ACHN (cell line): ENCODE results near the gene SCGB1D2.

Experiments
- DNase-seq: peaks from one replicate; pipeline ENCODE4 v3.0.0-alpha.2; 2015
- in situ Hi-C: cut with HindIII; loops from 2 replicates; pipeline ENCODE4 v1.10.0; 2017; ENCODE audit warnings: low sequenced_read_pairs, low pct_ligation_motif_present, low pct_unique_long_range_greater_than_20kb

The SCGB1D2 gene

DNA sequence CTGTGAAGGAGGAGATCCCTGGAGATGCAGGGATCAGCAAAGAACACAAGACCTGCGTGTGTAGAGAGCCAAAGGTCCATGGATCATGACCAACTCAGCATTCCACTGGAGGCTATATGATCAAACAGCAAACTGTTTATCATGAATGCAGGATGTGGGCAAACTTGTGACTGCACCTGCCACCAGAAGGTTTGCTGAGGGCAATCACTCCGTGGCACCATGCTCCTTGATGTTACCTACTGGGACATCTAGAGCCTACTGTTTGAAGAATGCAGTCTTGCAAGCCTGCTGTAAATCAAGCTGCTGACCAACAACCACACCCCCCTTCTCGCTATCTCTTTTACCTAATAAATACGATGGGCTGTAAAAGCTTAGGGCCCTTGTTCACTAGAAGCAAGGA lies 9.7 kb downstream of the SCGB1D2 start:
- in situ Hi-C loops = no loop called here
- no peak for DNase-seq

DNA sequence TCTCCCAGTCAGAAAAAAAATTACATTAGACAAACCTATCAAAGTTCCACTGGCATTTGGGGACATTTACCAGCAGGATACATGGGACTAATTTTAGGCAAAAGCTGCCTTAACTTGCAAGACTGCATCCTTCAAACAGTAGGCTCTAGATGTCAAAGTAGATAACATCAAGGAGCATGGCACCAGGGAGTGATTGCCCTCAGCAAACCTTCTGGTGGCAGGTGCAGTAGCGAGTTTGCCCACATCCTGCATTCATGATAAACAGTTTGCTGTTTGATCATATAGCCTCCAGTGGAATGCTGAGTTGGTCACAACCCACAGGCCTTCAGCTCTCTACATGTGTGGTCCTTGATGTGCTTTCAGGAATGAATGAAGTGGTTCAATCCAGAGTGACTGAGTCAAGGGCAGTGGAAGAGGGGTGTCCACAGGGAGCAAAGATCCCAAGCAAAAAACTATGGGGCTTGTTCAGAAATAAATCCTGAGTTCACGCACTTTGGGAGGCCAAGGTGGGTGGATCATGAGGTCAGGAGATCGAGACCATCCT lies 12.0 kb downstream of the SCGB1D2 start:
- in situ Hi-C loops = no loop called here
- no peak for DNase-seq

DNA sequence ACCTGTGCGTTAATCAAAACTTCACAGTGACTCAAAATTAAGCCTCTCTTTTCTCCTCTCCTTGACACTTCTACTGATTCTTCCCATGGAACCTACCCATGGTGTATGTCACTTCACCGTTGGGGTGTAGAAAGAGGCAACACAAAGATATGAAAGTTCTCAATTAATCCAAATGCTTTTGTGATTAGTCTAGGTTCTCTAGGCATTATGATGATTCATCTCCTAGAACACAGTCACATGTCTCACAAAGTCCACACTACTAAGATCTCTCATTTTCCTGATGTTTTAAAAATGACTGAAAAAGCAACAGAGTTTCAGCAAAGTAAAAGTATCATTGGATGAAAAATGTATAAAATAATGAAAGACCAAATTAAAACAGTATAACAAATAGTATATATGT lies 14.2 kb downstream of the SCGB1D2 start:
- in situ Hi-C loops = no loop called here
- no peak for DNase-seq

DNA sequence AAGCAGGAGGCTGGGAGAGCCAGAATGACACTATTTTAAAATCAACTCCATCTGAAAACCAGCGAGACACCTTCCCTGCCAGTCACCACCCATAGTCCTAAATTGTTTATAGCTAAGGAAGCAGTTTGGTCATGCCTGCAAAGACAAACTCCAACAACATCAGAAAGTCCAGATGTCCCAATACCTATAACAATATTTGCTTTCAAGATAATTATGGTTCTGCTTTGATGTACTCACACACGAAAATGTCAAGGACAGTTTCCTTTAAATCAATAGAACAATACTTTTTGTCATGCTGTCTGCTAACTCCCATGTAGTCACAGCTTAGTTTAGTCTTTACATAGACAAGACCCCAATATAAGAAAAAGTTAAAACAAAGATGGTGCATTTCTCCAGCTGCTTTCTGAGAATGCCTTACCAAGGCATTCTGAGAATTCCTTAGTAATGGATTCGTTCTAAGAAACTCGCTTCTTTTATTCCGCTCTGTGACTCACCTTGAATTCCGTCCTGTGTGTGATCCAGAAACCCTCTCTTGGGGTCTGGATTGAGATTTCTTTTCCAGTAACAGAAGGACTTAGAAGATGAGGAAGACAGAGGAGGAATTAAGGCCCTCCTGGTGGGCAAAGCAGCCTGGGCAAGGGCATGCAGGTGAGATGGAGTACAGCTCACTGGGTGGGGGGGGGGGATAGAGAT lies 18.4 kb downstream of the SCGB1D2 start:
- in situ Hi-C loops = no loop called here
- DNase-seq = no peak

DNA sequence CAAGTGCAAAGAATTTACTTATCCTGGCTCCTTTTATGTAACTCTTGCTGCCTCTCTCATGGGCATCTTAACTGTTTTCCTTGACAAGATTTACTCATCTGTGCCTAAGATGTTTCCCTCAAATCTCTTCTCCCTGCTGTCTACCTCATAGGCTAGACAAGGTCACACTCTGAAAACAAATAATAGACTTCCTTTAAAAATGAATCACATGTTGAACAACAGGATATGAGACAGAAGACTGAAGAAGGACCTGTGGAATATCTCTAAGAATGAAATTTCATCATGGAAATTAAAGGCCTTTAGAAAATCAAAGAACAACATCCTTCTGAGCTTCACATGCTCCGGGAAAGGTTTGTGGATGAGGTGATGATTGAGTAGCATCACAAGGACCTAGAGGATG lies 22.0 kb downstream of the SCGB1D2 start:
- DNase-seq = no peak
- in situ Hi-C loops = no loop called here

DNA sequence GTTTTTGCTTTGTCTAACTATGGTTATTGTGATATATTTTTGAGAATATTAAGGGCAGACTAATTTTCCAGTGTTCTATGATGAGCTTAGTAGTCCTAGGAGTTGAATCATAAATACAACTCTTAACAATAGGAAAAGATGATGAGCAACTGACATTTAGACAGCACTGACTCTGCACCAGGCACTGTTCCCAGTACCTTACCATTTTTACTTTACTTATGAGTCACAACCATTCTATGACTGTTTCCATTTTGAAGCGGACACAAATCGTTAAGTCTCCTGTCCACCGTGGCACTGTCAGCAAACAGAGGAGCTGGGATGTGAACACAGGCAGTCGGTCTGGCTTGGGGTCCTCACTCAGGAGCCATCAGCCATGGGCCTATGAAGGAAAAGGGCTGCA lies 24.5 kb downstream of the SCGB1D2 start:
- in situ Hi-C loops = no loop called here
- DNase-seq = no peak

DNA sequence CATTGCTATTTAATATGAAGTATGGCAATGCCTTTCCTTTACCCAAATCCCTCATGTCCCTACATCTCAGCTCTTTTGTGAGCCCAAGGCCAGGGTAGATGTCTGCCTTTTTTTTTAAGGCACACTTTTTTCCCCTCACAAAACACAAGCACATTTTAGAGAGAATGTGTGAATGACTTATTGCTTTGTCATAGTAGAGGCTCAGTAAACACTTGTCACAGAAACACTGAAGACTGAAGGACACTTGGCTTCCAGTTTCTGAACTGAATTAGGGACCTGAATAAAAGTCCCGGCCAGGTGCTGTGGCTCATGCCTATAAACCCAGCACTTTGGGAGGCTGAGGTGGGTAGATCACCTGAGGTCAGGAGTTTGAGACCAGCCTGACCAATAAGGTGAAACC lies 25.0 kb downstream of the SCGB1D2 start:
- in situ Hi-C loops = no loop called here
- DNase-seq = no peak

DNA sequence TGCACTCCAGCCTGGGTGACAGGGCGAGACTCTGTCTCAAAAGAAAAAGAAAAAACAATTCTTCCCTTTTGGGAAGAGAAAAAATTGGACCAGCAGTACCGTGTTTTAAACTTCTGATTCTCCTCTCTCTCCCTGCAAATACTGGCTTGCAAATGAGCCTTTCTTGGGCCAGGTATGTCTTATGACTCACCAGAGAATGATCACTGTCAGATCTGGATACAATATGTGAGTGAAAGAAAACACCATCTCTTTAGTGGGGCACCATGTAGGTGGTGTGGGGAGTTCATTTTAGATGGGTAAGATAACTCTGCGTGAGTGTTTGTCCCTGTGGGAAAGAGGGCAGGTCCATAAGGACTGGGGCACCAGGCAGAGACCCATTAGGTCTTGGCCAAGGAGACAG lies 25.5 kb downstream of the SCGB1D2 start:
- in situ Hi-C loops = no loop called here
- DNase-seq = no peak

DNA sequence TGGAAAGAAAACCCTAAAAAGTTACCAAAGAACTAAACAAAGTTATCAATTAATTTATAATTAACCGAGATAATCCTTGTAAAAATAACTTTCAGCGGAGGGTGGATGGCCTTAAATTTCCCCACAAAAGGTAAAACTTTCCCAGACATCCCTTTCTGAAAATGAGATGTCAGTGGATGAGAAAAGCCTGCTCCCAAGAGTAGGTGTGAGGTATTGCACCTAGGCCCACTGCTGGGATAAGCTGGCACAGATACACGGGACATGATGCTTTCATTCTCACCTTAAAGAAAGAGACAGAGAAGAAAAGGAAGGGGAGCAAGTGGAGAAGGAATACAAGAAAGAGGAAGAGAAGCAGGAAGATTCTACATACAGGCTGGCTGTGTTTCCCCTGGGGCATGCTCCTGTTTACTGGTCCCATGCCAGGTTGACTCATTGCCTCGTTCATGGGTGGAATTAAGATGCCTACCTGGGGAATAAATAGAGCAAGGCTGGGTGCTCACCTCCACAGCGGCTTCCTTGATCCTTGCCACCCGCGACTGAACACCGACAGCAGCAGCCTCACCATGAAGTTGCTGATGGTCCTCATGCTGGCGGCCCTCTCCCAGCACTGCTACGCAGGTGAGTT lies 27.7 kb downstream of the SCGB1D2 start, which contains the start of gene SCGB2A2:
Gene SCGB2A2, plus strand, starts transcription at position 505 of the 625 bp plus-strand sequence. Its CDS starts 59 bp downstream, at position 564.
- in situ Hi-C loops = no loop called here
- DNase-seq = peak; percentile 3

DNA sequence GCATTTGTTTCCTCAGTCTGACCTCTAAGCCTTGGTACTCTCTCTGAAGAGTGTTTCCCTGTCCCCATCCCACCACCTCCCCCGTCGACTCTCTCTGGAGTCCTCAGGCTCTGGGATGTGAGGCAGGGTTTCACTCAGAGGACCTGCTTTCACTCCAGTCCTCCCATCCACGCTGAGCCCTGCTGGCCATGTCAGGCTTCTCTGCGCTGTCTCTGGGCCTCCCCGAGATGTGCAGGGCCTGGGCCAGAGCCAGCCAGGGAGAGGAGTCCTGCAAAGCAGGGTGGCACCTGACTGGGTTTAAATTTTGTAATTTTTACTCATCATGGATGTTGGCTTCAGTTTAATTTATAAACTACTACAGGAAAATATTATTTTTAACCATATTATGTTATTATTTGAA lies 31.2 kb downstream of the SCGB1D2 start:
- in situ Hi-C loops = no loop called here
- DNase-seq = no peak

DNA sequence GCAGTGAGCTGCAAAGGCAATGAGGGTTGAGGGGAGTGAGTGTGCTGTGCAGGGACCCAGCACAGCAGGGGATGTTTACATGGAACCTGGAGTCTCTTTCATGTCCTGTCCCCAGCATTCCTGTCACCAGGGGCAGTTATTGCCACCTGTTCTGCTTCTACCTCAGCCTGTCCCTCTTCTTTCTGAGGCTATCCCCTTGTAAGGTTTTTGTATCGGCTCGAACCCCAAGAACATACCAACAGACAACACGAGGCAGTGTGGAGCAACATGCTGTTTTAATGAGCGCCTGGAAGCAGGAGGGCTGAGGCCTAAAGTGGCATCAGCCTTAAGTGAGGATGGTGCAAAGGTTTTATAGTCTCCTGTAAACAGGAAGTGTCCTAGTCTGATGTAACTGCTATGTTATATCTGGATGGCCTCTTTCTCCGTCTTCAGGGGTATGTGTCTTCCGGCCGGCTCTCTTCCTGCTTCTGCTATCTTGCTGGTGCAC lies 31.8 kb downstream of the SCGB1D2 start:
- in situ Hi-C loops = no loop called here

DNA sequence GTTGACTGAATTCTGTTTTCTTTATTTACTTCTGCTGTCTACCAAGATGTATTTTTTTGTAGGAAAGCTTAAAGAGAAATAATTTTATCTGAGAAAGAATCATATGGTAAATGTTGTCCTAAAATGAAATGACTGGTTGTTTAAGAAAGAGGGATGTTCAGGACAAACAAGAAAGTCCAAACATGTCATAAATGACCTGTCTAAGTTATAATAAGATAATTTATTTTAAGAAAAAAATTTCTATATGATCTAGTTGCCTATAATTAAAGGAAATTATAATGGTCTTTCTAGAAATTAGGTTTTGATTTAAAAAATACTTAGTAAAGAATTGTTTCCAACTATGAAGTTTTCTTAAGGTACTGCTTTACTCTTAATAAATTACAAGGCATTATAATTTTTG lies 38.4 kb downstream of the SCGB1D2 start:
- in situ Hi-C loops = no loop called here
- DNase-seq = no peak

More for the DNA sequence above, 31.8 kb downstream of the SCGB1D2 start:
- no peak for DNase-seq
